CD4-positive, alpha-beta T cell treated with Interleukin-6 for 4 hours (primary cell): ENCODE measurements around the gene SASH1.
"Not testable (repeated sequence)": the region's sequence is repeated elsewhere in the genome, so short reads cannot be mapped to it uniquely, and the experiment has no call there.

Source experiments
- DNase-seq: peaks from one replicate; pipeline ENCODE4 v3.0.0-alpha.2; 2020; ENCODE audit warnings: mixed read lengths

SASH1 gene

DNA sequence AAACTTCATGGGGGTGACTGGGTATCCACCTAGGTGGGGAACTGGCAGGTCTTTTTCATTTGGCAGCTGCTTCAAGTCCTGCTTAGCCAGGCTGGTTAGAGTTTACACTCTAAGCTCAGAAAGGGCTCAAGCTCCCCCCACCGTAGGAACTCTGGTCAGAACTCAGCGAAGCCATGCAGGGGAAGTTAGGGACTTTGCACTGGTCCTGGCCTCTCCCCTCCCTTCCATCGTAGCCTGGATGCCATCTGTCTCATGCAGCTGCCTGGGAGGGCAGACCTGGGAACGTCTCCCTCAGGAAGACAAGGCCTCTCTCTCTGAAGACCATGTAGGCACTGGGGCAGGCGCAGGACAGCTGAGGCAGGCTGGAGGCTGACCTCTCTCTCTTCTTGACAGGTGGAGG is 220.4 kb downstream of the SASH1 start:
- DNase-seq, result no peak

DNA sequence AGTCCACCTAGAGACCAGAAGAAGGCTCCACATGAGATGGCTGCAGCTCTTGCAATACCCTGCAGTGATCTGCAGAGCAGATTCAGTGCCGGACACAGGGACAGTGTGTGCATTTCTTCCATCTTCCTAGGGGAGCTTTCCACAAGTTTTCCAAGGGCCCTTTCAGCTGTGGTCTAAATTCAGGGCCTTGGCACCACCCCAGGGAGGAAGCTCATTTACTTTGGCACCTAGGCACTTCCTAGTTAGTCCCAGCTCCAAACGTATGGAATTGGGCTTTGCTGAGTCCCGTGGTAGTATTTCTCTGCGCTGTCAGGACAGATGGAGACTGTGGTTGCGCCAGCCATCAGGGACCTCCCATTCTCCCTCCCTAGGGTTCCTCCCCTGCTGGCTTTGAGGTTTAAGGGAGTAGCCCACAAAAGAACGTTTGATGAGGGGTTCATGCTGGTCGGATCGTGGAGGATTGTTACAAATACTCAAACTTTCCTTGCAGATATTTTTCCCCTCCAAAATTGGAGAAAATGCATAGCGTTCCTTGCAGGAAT is 221.9 kb downstream of the SASH1 start:
- DNase-seq, result no peak

DNA sequence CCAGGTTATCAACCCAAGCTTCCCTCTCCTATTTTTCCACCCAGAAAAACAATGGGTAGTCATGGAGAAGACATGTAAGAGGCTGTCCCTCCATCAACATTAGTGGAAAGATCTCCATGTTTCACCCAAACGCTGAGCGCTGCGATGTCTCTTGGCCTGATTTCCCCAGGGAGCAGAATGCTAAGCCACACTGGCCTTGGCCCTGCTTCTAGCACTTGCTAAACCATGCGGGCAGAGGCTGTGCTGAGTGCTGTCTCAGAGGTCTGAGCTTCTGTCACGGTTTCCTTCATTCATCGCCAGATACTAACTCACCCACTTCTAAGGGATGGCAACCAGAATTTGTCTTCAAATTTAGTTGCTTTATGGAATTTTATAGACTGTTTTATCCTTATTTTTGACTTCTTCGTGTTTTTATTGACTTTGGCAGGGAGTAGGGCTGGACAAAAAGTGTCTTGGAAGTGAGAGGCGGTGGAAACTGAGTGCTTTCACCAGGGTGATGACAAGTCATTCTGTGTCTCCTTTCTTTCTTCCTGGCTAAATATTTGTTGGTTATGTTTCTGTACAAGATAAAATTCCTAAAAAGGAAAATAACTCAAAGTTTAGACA is 222.8 kb downstream of the SASH1 start:
- DNase-seq, result no peak

DNA sequence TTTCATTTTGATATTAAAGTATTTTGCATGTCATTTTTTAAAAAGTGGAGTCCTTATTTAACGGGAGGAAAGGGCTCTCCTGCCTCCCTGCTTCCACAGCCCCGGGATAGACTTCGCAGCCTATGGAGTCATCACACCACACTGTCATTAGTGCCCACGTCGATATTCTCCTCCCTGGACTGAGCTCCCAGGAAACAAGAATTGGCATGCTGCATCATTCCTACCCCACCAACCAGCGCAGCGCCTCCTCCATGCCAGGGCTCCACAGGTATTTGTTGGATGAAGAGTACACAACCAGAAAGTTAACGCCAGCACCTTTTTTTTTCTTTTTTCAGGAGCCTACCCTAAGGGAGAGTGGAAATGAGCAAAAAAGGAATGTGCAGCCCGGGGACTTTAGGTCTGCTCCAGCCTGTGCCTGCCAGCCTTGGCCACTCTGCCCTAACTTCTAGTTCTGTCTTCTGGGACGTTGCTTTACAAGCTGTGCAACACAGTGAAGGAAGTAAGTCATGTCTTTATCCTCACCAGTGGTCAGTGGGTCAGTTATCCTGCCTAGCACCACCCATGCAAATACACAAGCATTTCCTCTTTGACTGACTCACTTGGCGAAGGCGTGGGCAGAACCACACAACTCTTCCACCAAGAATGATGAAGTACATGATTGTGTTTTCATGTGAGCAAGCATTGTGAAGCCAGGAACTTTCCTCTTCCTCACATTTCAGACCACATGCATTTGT is 223.5 kb downstream of the SASH1 start:
- DNase-seq, result no peak

DNA sequence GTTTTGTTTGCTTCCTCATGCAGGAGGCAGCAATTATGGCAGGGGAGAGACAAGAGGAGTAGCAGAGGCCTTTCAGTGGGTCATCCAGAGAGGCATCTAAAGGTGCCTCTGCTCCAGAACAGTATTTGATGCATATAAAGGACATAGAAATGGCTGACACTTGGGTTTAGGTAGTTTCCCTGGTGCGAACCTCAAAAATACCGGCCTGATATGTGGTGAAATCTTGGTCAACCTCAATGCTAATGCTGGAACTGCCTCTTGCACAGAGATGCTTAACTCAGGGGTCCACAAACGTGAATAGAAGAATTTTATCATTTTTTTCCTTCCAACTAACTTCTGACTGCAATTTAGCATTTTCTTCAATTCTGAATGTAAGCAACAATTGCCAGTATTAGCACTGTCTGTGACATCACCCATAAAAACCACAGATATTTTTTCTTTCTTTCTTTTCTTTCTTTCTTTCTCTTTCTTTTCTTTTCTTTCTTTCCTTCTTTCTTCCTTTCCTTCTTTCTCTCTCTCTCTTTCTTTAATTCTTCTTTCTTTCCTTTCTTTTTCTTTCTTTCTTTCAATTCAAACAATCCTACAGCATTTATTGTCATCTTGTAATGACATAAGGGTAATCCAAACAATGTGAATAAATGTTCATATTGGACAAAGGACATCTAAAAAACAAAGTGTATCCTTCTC is 224.2 kb downstream of the SASH1 start:
- no peak for DNase-seq

DNA sequence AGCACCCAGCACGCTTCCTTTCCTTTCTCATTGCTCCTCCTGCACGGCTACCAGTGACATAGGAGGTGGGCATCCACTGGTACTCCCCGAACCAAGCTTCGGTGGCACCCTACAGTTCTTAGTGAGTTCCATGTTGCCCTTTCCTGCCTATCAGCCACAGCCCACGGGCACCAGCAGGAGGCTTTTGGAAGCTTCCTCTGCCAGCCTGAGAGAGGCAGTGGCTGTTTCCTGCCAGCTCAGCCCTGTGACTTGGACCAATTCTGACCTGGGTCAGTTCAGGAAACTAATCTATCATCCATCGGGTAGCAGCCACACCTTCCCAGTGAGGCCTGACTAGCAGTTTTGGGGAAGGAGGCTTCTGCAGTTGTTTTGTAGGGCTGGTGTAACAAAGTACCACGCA is 227.8 kb downstream of the SASH1 start:
- DNase-seq, result no peak

DNA sequence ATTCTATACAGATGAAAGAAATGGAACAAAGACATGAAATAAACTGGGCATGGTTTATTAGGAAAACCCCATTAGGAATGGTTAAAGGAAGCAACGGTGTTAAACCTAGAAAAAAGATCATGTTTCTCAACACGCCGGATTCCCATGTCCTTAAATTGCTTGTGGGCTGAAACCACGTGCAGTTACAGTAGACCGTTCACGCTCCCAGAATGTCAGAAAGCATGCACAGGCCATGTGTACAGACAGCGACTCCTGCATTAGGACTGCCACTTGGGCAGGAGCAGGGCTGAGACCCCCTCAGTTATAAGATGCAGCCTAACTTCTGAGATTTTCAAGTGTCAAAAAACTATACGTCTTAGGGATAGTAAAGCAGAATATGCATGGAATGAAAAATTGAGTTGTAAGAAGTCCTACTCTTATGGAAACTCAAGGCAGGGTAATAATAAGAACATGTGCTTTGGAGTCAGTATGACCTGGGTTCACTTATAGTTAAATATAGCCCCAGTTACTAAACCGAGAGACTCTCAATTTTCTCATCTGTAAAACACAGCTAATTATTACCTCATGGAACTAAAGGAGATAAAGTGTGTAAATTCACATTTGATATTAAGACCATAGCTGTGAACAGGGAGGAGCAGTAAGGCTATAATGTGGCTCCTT is 230.2 kb downstream of the SASH1 start:
- no peak for DNase-seq

DNA sequence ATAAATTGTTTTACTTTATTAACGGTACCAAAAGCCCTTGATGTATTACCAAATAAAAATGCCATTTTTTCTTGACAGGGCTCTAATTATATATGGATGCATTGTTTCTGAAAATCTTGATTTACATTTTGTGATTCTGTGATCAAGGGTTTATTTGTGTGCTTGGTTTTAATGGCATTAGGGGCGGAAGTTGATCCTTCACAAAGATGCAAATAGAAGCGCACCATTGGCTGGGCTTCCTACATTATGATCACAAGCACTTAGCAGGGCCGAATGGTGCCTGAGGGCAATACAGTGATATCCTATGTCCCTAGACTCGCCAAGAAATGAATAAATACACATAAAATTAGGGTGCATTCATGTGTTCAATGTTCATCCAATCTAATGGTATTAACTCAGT is 231.3 kb downstream of the SASH1 start:
- DNase-seq, result no peak

DNA sequence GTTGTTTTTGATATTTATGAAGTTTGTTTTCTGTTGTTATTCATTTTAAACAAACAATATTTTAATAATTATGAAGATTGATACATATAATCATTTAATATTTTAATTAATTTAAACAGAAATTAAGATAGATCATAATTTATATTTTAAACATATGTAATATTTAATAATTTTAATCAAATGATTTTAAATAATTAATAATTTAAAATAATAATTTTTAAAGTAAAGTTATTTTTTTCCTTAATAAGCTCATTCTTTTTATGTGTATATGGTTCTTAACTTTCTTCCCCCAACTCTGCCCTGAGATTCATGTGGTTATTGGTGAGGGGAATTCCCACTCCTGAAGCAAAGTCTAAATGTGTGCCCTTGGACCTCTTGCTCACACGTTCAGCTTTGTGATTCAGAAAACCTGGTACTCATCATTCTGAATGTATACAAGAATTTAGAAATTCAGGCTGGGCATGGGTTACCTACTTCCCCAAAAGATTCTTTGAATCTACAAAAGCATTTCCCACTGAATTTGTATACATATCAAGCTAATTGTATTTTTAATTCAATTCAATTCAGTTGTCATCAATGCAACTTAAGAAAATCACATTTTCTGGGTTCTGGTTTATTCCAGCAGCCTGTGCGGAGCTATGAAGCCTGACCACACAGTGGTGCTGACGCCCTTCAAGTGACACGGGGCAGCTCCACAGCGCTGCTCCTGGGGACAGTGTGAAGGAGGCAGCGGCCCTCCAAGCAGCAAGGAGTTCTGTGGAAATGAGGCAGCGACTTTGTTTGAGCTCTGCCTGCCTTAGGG is 235.2 kb downstream of the SASH1 start:
- peak; percentile 44 for DNase-seq

DNA sequence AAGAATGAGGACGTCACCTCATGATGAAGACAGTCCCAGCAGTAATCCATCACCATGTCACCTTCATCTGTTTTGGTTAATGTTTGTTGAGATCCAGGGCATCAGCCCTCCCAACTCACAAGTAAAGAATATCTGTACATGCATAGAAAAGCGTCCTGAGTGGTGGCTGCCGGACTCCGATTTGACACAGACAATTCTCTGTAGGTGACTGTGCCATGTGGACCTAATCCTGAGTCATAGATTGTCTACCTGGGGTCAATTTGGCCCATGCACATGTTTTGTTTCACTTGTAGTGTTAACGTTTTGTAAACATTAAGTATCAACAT is 235.8 kb downstream of the SASH1 start:
- DNase-seq, result no peak

DNA sequence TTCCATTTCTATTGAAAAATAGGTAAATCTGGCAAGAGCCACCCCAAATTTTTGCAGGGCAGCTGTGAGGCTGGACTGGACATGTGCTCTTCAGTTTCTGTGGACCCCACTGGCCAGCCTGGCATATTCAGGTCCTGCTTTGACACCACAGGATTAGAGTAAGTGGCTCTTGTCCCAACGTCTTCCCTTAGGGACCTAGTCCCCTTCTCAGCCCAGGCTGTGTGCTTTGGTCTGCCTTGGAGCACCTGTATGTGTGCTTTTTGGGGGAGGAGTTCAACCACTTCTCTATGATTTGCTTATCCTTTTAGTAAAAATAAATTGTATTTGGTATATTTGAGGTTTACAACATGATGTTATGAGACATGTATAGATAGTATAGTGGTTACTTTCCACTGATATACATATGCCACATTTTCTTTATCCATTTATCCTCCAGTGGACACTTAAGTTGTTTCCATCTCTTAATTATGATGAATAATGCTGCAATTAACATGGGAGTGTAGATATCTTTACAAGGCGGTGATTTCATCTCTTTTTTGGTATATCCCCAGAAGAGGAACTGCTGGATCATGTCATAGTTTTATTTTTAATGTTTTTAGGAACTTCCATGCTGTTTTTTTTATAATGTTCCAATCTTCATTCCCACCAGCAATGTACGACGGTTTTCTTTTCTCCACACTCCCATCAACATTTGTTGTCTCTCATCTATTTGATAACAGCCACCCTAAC is 236.4 kb downstream of the SASH1 start:
- DNase-seq, result no peak

DNA sequence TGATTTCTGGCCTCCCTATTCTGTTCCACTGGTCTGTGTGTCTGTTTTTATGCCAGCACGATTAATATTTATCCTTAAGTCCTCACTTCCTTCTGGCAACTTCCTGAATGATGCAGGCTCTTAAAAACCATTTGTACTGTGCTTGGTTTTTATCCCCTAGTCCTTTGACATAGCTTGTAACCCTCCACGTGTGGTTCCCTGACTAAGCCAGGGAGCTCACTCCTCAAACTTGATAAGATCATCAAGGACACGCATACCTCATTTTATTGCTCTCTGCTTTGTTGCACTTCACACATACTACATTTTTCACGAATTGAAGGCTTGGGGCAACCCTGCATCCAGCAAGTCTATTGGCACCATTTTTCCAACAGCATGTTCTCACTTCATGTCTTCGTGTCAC is 237.8 kb downstream of the SASH1 start:
- DNase-seq, result no peak

DNA sequence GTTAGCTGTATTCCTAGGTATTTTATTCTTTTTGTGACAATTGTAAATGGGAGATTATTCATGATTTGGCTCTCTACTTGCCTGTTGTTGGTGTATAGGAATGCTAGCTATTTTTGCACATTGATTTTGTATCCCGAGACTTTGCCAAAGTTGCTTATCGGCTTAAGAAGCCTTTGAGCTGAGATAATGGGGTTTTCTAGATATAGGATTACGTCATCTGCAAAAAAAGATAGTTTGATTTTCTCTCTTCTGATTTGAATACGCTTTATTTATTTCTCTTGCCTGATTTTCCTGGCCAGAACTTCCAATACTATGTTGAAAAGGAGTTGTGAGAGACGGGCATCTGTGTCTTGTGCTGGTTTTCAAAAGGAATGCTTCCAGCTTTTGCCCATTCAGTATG is 241.0 kb downstream of the SASH1 start:
- DNase-seq, result no peak

DNA sequence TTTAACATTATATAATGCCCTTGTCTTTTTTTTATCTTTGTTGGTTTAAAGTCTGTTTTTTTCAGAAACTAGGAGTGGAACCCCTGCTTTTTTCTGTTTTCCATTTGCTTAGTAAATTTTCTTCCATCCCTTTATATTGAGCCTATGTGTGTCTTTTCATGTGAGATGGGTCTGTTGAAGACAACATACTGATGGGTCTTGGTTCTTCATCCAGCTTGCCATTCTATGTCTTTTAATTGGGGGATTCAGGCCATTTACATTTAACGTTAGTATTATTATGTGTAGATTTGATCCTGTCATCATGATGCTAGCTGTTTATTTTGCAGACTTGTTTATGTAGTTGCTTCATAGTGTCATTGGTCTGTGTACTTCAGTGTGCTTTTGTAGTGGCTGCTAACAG is 243.0 kb downstream of the SASH1 start:
- DNase-seq, result not testable (repeated sequence)

DNA sequence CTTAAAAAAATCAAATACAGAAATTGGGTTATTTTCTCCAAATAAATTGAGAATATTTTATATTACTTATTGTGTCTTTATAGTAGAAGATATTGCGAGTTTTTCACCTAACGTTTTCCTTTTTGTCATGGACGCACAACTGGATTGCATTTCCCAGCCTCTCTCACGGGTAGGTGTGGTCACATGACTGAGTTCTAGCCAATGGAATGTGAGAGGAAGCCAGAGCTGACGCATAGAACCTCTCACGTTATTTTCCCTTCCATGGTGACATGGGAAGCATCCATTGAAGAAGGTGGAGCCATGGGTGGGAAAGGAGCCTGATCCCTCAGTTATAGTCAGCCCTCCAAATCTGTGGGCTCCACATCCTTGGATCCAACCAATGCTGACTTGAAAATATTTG is 248.2 kb downstream of the SASH1 start:
- no peak for DNase-seq

DNA sequence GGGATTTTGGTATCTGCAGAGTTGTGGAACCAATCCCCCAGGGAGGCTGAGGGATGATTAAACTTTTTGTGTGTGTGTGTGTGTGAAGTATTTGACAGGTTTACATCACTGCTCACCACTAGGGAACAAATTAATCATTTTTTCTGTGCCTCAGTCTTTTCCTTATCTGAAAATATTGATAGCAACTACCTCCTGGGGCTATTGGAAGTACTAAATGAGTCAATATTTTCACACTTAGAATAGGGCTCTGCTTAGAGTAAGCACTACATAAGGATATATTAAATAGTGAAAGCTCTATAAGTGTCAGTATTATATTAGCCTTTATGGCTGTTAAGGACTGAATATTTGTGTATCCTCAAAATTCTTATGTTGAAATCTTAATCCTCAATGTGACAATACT is 249.0 kb downstream of the SASH1 start:
- no peak for DNase-seq

DNA sequence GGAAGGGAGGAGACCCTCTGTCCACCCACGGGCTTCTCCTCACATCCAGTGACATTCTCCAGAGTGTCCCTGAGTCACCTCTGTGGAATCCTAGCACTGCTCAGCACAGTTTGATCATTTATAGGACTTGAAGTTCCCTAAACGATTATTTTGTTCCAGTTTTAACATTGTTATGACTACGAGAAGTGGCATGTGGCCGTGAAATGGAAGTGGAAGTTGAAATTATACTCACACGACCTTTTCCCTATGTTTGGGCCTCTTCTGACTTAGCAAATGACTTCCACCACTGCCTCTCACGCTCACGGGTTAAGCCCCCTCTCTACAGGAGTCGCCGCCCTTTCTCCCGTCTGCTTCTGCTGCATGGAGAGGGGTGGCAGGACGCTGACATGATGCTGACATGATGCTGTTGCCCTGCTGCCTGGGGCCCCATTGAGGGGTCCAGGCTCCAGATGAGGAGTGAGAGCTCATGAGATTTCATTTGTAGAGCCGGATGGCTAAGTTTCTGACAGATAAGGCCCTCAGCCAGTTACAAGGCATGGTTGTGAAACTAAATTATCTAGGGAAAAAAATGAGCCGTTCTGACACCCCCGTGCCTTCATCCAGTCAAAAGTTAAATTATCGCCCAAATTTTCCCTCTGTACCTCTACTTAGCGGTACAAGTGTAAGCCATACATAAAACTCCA is 250.6 kb downstream of the SASH1 start:
- DNase-seq, result no peak

DNA sequence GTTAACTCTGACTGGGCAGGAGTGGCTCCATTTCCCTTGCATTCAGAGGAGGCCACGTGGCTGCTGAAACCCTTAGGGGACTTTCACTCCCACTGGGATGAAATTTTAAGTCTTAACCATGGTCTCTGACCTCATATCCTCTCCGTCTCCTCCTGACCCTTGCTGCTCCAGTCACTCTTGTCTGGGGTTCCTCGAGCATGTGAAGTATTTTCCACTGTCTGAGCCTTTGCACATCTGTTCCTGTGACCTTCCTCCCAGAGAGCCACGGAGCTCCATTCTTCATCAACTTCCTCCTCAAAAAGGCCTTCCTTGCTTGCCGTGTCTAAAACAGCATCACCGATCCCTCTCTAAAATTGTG is 251.2 kb downstream of the SASH1 start:
- DNase-seq, result no peak

DNA sequence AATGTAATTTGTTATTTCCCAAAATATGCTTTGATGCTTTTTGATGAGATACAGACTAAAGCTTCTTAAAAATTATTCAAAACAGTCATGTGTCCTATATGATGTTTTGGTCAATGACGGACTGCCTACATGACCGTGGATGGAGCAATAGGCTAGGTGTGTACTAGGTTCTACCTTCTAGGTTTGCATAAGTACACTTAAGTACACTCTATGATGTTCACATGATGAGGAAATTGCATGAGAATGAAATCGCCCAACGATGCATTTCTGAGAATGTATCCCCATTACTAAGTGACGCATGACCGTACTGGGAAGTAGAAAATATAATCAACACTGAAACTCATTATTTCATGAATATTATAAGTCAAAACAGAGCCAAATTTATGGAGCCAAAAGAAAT is 252.9 kb downstream of the SASH1 start:
- DNase-seq, result no peak

DNA sequence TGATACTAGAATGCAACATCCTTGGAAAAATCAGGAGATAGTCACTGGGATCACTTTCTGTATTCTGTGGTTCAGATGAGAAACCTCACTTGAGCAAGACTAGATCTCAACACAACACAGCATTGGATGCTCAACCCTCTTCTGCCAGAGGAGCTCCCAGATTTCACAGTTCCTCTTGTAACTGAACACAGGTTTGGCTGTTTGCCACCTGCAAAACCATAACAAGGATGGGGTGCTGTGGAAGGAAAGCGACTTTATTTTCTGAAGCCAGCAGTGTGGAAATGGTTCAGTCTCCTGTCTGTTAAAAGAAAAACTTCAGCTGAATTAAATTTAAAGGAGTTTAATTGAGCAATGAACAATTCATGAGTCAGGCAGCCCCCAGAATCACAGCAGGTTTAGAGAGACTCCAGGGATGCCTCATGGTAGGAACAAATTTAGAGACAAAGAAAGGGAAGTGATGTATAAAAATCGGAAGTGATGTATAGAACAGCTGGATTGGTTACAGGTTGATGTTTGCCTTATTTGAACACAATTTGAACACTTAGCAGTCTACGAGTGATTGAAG is 254.3 kb downstream of the SASH1 start:
- DNase-seq, result no peak

DNA sequence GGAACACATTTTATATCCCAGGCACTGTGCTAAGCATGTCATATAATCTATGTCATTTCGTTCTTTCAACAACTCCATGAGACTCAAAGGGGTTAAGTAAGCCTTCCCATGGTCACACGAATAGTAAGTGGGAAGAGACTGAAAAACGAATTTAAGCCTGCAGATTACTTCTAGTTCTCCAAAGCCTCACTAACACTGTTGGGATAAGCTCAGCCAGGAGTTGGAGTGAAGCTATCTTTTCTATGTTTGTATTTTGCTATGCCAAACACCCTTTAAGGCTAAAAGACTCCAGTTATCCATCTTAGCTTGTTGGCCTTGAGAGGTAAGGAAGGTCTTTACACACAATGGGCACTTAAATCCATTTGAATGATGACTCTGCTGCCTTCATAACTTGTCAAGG is 256.1 kb downstream of the SASH1 start:
- DNase-seq, result no peak
